ENCODE results near the gene CRADD. TPM values are rescaled to one million over a fixed set of nuclear protein-coding genes. Genes with fewer than 3 reads are reported as not detected.
"Not testable (repeated sequence)": the region's sequence is repeated elsewhere in the genome, so short reads cannot be mapped to it uniquely, and the experiment has no call there.

Gene CRADD
- total RNA-seq, result 8.1 and 12.6 TPM in 2 replicates

- H3K27me3 Mint-ChIP-seq, result peaks cover 4% of the 10 kb centered on the region
- H3K9me3 Mint-ChIP-seq, result peaks cover 11% of the 10 kb centered on the region
- peak within 1 kb of the TSS; percentile 99 for H3K27ac Mint-ChIP-seq
- H3K4me3 Mint-ChIP-seq, result peak within 1 kb of the TSS; percentile 96
- H3K36me3 Mint-ChIP-seq (ENCODE audit: low read depth), result peaks cover 15% of the 10 kb centered on the region
- intact Hi-C loops (cut with micrococcal nuclease), result loop anchor here (1.0 to 5.0 kb wide), 10 partner anchors 65 to 783 kb away; partner anchors contain the start of genes EEA1 and MRPL42
- H3K4me1 Mint-ChIP-seq, result peaks cover 37% of the 10 kb centered on the region
- peak; percentile 96 for DNase-seq
These were observed at the start of gene CRADD for GRCh38 chr12:93677195-93678064. Gene CRADD (plus strand): TSS chr12:93677375.

GRCh38 chr12:93632383-93632782 is 44.8 kb upstream of the CRADD start:
- Mint-ChIP-seq H3K36me3 (ENCODE audit: low read depth) (no peaks in the 10 kb centered on the region), H3K27ac (no peak overlapping the region), H3K4me3 (no peak overlapping the region), H3K9me3 (peaks cover 24% of the 10 kb centered on the region), H3K27me3 (peaks cover 21% of the 10 kb centered on the region), H3K4me1 (no peaks in the 10 kb centered on the region)
- intact Hi-C loops (cut with micrococcal nuclease), result no loop called here
- DNase-seq, result no peak

GRCh38 chr12:93634416-93634815 is 42.8 kb upstream of the CRADD start:
- Mint-ChIP-seq H3K36me3 (ENCODE audit: low read depth) (no peaks in the 10 kb centered on the region), H3K27me3 (peaks cover 26% of the 10 kb centered on the region), H3K4me1 (no peaks in the 10 kb centered on the region), H3K9me3 (peaks cover 18% of the 10 kb centered on the region), H3K4me3 (no peak overlapping the region), H3K27ac (no peak overlapping the region)
- no peak for DNase-seq
- intact Hi-C loops (cut with micrococcal nuclease), result no loop called here

- intact Hi-C loops (cut with micrococcal nuclease), result no loop called here
- peaks cover 30% of the 10 kb centered on the region for H3K27me3 Mint-ChIP-seq
- no peak overlapping the region for H3K27ac Mint-ChIP-seq
- no peaks in the 10 kb centered on the region for H3K4me1 Mint-ChIP-seq
- H3K9me3 Mint-ChIP-seq, result peaks cover 18% of the 10 kb centered on the region
- DNase-seq, result no peak
- H3K36me3 Mint-ChIP-seq (ENCODE audit: low read depth), result no peaks in the 10 kb centered on the region
- H3K4me3 Mint-ChIP-seq, result no peak overlapping the region
These were observed 40.5 kb upstream of the CRADD start for GRCh38 chr12:93636708-93637107.

- no peak overlapping the region for H3K27ac Mint-ChIP-seq
- H3K9me3 Mint-ChIP-seq, result peaks cover 19% of the 10 kb centered on the region
- intact Hi-C loops (cut with micrococcal nuclease), result no loop called here
- H3K27me3 Mint-ChIP-seq, result peaks cover 32% of the 10 kb centered on the region
- no peaks in the 10 kb centered on the region for H3K4me1 Mint-ChIP-seq
- no peaks in the 10 kb centered on the region for H3K36me3 Mint-ChIP-seq (ENCODE audit: low read depth)
- DNase-seq, result no peak
- H3K4me3 Mint-ChIP-seq, result no peak overlapping the region
These were observed 39.1 kb upstream of the CRADD start for GRCh38 chr12:93638095-93638494.

GRCh38 chr12:93638954-93639353 is 38.2 kb upstream of the CRADD start:
- Mint-ChIP-seq H3K4me3 (no peak overlapping the region), H3K4me1 (no peaks in the 10 kb centered on the region), H3K36me3 (ENCODE audit: low read depth) (no peaks in the 10 kb centered on the region), H3K27ac (no peak overlapping the region), H3K27me3 (peaks cover 32% of the 10 kb centered on the region), H3K9me3 (peaks cover 14% of the 10 kb centered on the region)
- DNase-seq, result no peak
- intact Hi-C loops (cut with micrococcal nuclease), result no loop called here

- no peak overlapping the region for H3K4me3 Mint-ChIP-seq
- peaks cover 35% of the 10 kb centered on the region for H3K27me3 Mint-ChIP-seq
- H3K27ac Mint-ChIP-seq, result no peak overlapping the region
- no peaks in the 10 kb centered on the region for H3K36me3 Mint-ChIP-seq (ENCODE audit: low read depth)
- H3K9me3 Mint-ChIP-seq, result peaks cover 9% of the 10 kb centered on the region
- H3K4me1 Mint-ChIP-seq, result no peaks in the 10 kb centered on the region
- DNase-seq, result no peak
- intact Hi-C loops (cut with micrococcal nuclease), result no loop called here
These were observed 37.8 kb upstream of the CRADD start for GRCh38 chr12:93639406-93639805.

- H3K4me1 Mint-ChIP-seq; H3K27ac Mint-ChIP-seq; H3K9me3 Mint-ChIP-seq; H3K4me3 Mint-ChIP-seq; intact Hi-C loops (cut with micrococcal nuclease); H3K36me3 Mint-ChIP-seq (ENCODE audit: low read depth); DNase-seq: not testable (repeated sequence)
- peaks cover 28% of the 10 kb centered on the region for H3K27me3 Mint-ChIP-seq
These were observed 35.8 kb upstream of the CRADD start for GRCh38 chr12:93641380-93641779.

GRCh38 chr12:93642751-93643150 is 34.4 kb upstream of the CRADD start:
- no peaks in the 10 kb centered on the region for H3K4me1 Mint-ChIP-seq
- intact Hi-C loops (cut with micrococcal nuclease), result no loop called here
- H3K27ac Mint-ChIP-seq, result no peak overlapping the region

GRCh38 chr12:93645702-93646101 is 31.5 kb upstream of the CRADD start:
- DNase-seq, result no peak
- Mint-ChIP-seq H3K27ac (no peak overlapping the region), H3K36me3 (ENCODE audit: low read depth) (no peaks in the 10 kb centered on the region), H3K4me3 (no peak overlapping the region), H3K27me3 (peaks cover 5% of the 10 kb centered on the region), H3K4me1 (no peaks in the 10 kb centered on the region), H3K9me3 (peaks cover 9% of the 10 kb centered on the region)
- intact Hi-C loops (cut with micrococcal nuclease), result no loop called here

More at GRCh38 chr12:93642751-93643150, 34.4 kb upstream of the CRADD start:
- Mint-ChIP-seq H3K9me3 (peaks cover 9% of the 10 kb centered on the region), H3K27me3 (peaks cover 19% of the 10 kb centered on the region), H3K36me3 (ENCODE audit: low read depth) (no peaks in the 10 kb centered on the region), H3K4me3 (no peak overlapping the region)
- DNase-seq, result no peak

- intact Hi-C loops (cut with micrococcal nuclease), result no loop called here
- Mint-ChIP-seq H3K9me3 (no peaks in the 10 kb centered on the region), H3K27me3 (peaks cover 4% of the 10 kb centered on the region), H3K4me1 (no peaks in the 10 kb centered on the region), H3K27ac (no peak overlapping the region), H3K4me3 (no peak overlapping the region), H3K36me3 (ENCODE audit: low read depth) (no peaks in the 10 kb centered on the region)
- no peak for DNase-seq
These were observed 26.5 kb upstream of the CRADD start for GRCh38 chr12:93650626-93651025.

- H3K9me3 Mint-ChIP-seq, result no peaks in the 10 kb centered on the region
- intact Hi-C loops (cut with micrococcal nuclease), result no loop called here
- H3K27ac Mint-ChIP-seq, result no peak overlapping the region
- no peak for DNase-seq
- H3K4me3 Mint-ChIP-seq, result no peak overlapping the region
- H3K4me1 Mint-ChIP-seq, result no peaks in the 10 kb centered on the region
- no peaks in the 10 kb centered on the region for H3K36me3 Mint-ChIP-seq (ENCODE audit: low read depth)
- H3K27me3 Mint-ChIP-seq, result peaks cover 4% of the 10 kb centered on the region
These were observed 24.1 kb upstream of the CRADD start for GRCh38 chr12:93653079-93653478.

GRCh38 chr12:93653712-93654111 is 23.5 kb upstream of the CRADD start:
- intact Hi-C loops (cut with micrococcal nuclease), result no loop called here
- no peak for DNase-seq
- H3K27ac Mint-ChIP-seq, result no peak overlapping the region
- H3K4me3 Mint-ChIP-seq, result no peak overlapping the region
- no peaks in the 10 kb centered on the region for H3K9me3 Mint-ChIP-seq
- no peaks in the 10 kb centered on the region for H3K4me1 Mint-ChIP-seq
- H3K36me3 Mint-ChIP-seq (ENCODE audit: low read depth), result no peaks in the 10 kb centered on the region
- H3K27me3 Mint-ChIP-seq, result peaks cover 4% of the 10 kb centered on the region

GRCh38 chr12:93654421-93654820 is 22.8 kb upstream of the CRADD start:
- H3K4me1 Mint-ChIP-seq, result no peaks in the 10 kb centered on the region
- peaks cover 4% of the 10 kb centered on the region for H3K27me3 Mint-ChIP-seq

More at GRCh38 chr12:93654421-93654820, 22.8 kb upstream of the CRADD start:
- Mint-ChIP-seq H3K36me3 (ENCODE audit: low read depth) (no peaks in the 10 kb centered on the region), H3K4me3 (no peak overlapping the region), H3K27ac (no peak overlapping the region), H3K9me3 (no peaks in the 10 kb centered on the region)
- no peak for DNase-seq
- intact Hi-C loops (cut with micrococcal nuclease), result no loop called here

All from activated CD4-positive, alpha-beta T cell treated with anti-CD3 and anti-CD28 coated beads, Interleukin-2, amount 10 ng/mL, durations not matched to agents 24 days and 14 days (primary cell).